ENCODE results near the gene ANO2.

DNA sequence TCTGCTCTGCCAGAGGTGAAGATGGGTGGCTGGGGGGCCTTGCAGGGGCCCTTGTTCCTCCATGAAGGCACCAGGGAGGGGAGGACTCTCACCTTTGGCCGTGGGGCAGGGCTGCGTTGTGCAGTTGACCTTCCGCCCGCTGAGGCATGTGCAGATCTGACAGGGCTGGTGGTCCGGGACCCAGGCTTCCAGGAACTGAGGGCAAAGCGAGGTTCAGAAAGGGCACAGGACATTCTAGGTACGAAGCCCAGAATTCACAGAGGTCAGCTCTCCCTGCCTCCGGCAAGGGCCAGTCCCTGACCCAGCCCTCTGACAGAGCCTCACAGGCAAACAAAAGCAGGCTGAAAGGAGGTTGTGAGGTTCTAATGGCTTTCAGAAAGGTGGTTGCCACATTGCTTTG is 40.4 kb upstream of the ANO2 start:
- TF ChIP-seq, protein P1, sequence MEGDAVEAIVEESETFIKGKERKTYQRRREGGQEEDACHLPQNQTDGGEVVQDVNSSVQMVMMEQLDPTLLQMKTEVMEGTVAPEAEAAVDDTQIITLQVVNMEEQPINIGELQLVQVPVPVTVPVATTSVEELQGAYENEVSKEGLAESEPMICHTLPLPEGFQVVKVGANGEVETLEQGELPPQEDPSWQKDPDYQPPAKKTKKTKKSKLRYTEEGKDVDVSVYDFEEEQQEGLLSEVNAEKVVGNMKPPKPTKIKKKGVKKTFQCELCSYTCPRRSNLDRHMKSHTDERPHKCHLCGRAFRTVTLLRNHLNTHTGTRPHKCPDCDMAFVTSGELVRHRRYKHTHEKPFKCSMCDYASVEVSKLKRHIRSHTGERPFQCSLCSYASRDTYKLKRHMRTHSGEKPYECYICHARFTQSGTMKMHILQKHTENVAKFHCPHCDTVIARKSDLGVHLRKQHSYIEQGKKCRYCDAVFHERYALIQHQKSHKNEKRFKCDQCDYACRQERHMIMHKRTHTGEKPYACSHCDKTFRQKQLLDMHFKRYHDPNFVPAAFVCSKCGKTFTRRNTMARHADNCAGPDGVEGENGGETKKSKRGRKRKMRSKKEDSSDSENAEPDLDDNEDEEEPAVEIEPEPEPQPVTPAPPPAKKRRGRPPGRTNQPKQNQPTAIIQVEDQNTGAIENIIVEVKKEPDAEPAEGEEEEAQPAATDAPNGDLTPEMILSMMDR (IDR thresholded peaks at IDR 0.05; ENCODE audit: extremely low read depth in 1 of 2, insufficient read depth in 1 of 2, low read depth in 1 of 2, low read length in 2 of 2), result no peak
- no peak for TF ChIP-seq POLR2AphosphoS5 (IDR thresholded peaks at IDR 0.05; ENCODE audit: insufficient read depth, low read depth, low read length)
- no peak for TF ChIP-seq POLR2A (IDR thresholded peaks at IDR 0.05; ENCODE audit: low read depth, low read length)
- no peak for TF ChIP-seq FOS (IDR thresholded peaks at IDR 0.05; ENCODE audit: borderline replicate concordance, insufficient read depth, low read length)
- no peak for TF ChIP-seq EZH2 (IDR thresholded peaks at IDR 0.05; ENCODE audit: borderline replicate concordance, low read depth, low read length, severe bottlenecking)
- no peak for TF ChIP-seq JUN (IDR thresholded peaks at IDR 0.05; ENCODE audit: borderline replicate concordance, insufficient read depth, insufficient read length, low read depth)
- TF ChIP-seq, protein P2, sequence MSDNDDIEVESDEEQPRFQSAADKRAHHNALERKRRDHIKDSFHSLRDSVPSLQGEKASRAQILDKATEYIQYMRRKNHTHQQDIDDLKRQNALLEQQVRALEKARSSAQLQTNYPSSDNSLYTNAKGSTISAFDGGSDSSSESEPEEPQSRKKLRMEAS (IDR thresholded peaks at IDR 0.05; ENCODE audit: insufficient read depth, insufficient read length), result no peak
